Fibroblast of the aortic adventitia (primary cell): Measurements from ENCODE around the gene SUCO. TPM values are rescaled to one million over a fixed set of nuclear protein-coding genes. Genes with fewer than 3 reads are reported as not detected.

Experiments
- DNase-seq: peaks from one replicate; pipeline ENCODE4 v3.0.0-alpha.2; 2010; ENCODE audit warnings: low read depth
- H3K4me3 ChIP-seq: 2 replicates; pipeline ENCODE4 v1.5.1; 2011; ENCODE audit warnings: low read depth, mild to moderate bottlenecking, control low read depth, low read length, moderate library complexity
- CTCF ChIP-seq: IDR thresholded peaks from 2 replicates; pipeline ENCODE4 v1.5.1; 2011; ENCODE audit warnings: mild to moderate bottlenecking, low read length, control low read depth, inconsistent platforms; ENCODE audit not compliant: insufficient read depth
- total RNA-seq: library from RNA; depleted of rRNA; stranded (reverse); fragments of >200 nt; gene quantifications from 2 replicates; pipeline ENCODE4 v1.2.3, GENCODE V29; 2012; ENCODE audit warnings: low replicate concordance

Gene SUCO
- total RNA-seq, 1 donor = 53.3 TPM

- no peak overlapping the region for H3K4me3 ChIP-seq
- DNase-seq = no peak
- no peak for TF ChIP-seq CTCF
These were observed 115.0 kb downstream of the SUCO start for GRCh38 chr1:172647987-172648386.

DNA sequence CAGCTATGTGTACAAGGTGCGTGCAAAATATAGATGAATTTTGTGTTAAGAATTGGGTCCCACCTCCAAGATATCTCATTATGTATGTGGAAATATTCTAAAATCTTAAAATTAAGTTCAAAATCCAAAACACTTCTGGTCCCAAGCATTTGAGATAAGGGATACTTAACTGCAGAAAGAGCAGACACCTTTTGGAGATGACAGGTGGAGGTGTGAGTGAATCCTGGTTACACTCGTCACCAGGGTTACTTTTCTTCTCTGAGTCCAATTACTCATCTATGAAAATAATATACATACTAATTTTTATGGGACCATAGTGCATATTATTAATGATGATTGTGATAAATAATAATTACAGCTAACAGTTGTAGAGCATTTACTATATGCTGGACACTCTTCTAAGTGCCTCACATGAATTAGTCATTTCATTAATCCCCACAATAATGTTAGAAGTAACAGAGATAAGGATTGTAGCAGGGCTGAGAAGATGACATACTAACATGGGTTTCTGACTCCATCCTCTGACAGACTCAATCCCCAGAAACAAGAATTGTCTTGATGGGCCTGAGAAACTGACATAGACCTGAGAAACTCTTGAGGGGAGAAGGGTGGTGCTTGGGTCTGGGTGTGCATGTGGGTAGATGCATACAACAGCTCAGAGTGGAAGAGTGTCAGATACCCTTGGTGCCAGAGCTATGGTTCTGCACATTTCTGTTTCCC, 117.7 kb downstream of the SUCO start:
- no peak for TF ChIP-seq CTCF
- DNase-seq = peak; percentile 37
- no peak overlapping the region for H3K4me3 ChIP-seq

GRCh38 chr1:172653015-172653709, 120.2 kb downstream of the SUCO start:
- no peak for TF ChIP-seq CTCF
- DNase-seq = peak; percentile 61
- no peak overlapping the region for H3K4me3 ChIP-seq

GRCh38 chr1:172654535-172654934, 121.6 kb downstream of the SUCO start:
- peak; percentile 69 for DNase-seq
- TF ChIP-seq CTCF = no peak
- H3K4me3 ChIP-seq = no peak overlapping the region

- H3K4me3 ChIP-seq = no peak overlapping the region
- DNase-seq = no peak
- TF ChIP-seq CTCF = no peak
These were observed 123.6 kb downstream of the SUCO start for GRCh38 chr1:172656576-172656975.

DNA sequence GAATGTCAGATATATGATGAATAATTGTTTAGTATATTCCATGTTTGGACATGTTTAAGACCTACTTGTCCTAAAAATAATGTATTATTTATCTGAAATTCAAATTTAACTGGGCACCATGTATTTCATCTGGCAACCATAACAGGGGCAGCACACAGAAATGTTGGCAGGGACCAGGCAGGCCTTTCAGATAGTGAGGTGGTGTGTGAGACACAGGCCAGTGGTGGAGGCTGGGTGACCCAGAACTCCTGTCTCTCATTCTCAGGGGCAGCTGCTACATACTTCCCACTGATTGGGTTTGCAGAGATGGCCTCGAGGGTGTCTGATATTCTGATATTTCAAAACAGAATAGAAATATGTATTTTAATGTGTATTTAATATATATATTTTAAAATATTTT, 124.6 kb downstream of the SUCO start:
- TF ChIP-seq CTCF = no peak
- no peak for DNase-seq
- no peak overlapping the region for H3K4me3 ChIP-seq
